GM12878 (cell line): ENCODE results near the gene CELF3. TPM values are rescaled to one million over a fixed set of nuclear protein-coding genes. Genes with fewer than 3 reads are reported as not detected.

Source experiments
- ATAC-seq: fragments of 200-7000 bp; cut with Tn5 transposase; 3 replicates; pipeline ENCODE4 v1.9.1; 2020; ENCODE audit warnings: mild to moderate bottlenecking, moderate library complexity
- BruUV-seq: library from RNA; stranded (reverse); fragments of 400-500 nt; replicated peaks from 2 replicates; lab custom pipeline; 2021; lab: Mats Ljungman, UMichigan
- CTCF ChIA-PET: fragments of 300-600 bp; sonication (Branson Sonifier 250); formaldehyde crosslinking; extraction: SDS; loops from one replicate; lab custom pipeline; 2021; ENCODE audit warnings: inconsistent platforms; lab: Yijun Ruan, JAX
- POLR2A ChIA-PET: fragments of 350-600 bp; formaldehyde crosslinking; extraction: SDS; loops from one replicate; lab custom pipeline; 2021; ENCODE audit warnings: inconsistent platforms; lab: Charles Lee
- RAD21 ChIA-PET: fragments of 300-600 bp; sonication (Branson Sonifier 250); formaldehyde crosslinking; loops from one replicate; lab custom pipeline; 2023; ENCODE audit warnings: antibody characterized with exemption; ENCODE audit not compliant: unreplicated experiment; lab: Charles Lee
- SMC1A ChIA-PET: fragments of 300-600 bp; sonication (Branson Sonifier 250); formaldehyde crosslinking; loops from one replicate; lab custom pipeline; 2023; ENCODE audit not compliant: unreplicated experiment, uncharacterized antibody; lab: Charles Lee
- DNase-seq: peaks from one replicate; pipeline ENCODE4 v3.0.0-alpha.2; 2011; ENCODE audit warnings: low read depth, low spot score
- FAIRE-seq: peaks from 3 replicates; lab custom pipeline; 2011; peaks lifted over from hg19 to GRCh38; lab: Jason Lieb, UNC
- H2AFZ ChIP-seq: 2 replicates; pipeline ENCODE4 v1.6.0; 2011; ENCODE audit warnings: low read depth, low read length, control low read depth; ENCODE audit not compliant: control insufficient read depth
- H3K27ac ChIP-seq: 2 replicates; pipeline ENCODE4 v1.5.1; 2011; ENCODE audit warnings: control low read depth; ENCODE audit not compliant: control insufficient read depth, insufficient read depth
- H3K27me3 ChIP-seq, 2 experiments: replicated peaks in 1 of 2; 2 replicates each; pipeline versions ENCODE4 v1.6.0 to v1.6.1; 2011; ENCODE audit warnings: low read length in 1 of 2; ENCODE audit not compliant: control insufficient read depth in 2 of 2, insufficient read depth in 2 of 2
- H3K36me3 ChIP-seq, 2 experiments: 2 replicates each; pipeline ENCODE4 v1.5.1; 2011; ENCODE audit warnings: low read length in 1 of 2; ENCODE audit not compliant: control insufficient read depth in 2 of 2, insufficient read depth in 2 of 2
- H3K4me1 ChIP-seq: 2 replicates; pipeline ENCODE4 v1.6.1; 2011; ENCODE audit warnings: mild to moderate bottlenecking, low read length, moderate library complexity, mixed read lengths; ENCODE audit not compliant: control insufficient read depth, insufficient read depth
- H3K4me2 ChIP-seq: 2 replicates; pipeline ENCODE4 v1.6.0; 2011; ENCODE audit warnings: control low read depth; ENCODE audit not compliant: control insufficient read depth, insufficient read depth
- H3K4me3 ChIP-seq: fragments of 200-600 bp; sonication (generic); 2 replicates; pipeline ENCODE4 v1.5.1; 2016
- H3K79me2 ChIP-seq: 2 replicates; pipeline ENCODE4 v1.6.0; 2011; ENCODE audit warnings: low read length; ENCODE audit not compliant: control insufficient read depth, insufficient read depth
- H3K9ac ChIP-seq: 2 replicates; pipeline ENCODE4 v1.8.0; 2011; ENCODE audit warnings: low read length, control low read depth, mixed read lengths; ENCODE audit not compliant: control insufficient read depth, insufficient read depth
- H3K9me3 ChIP-seq: replicated peaks from 3 replicates; pipeline ENCODE4 v1.5.1; 2011; ENCODE audit warnings: mild to moderate bottlenecking, low read length; ENCODE audit not compliant: control insufficient read depth, insufficient read depth
- H4K20me1 ChIP-seq: 2 replicates; pipeline ENCODE4 v1.6.0; 2011; ENCODE audit not compliant: control insufficient read depth, insufficient read depth
- BCL3 ChIP-seq: IDR thresholded peaks from 2 replicates; pipeline ENCODE4 v1.6.1; 2011; ENCODE audit warnings: borderline replicate concordance, low read depth, mild to moderate bottlenecking, moderate library complexity, low read length; ENCODE audit not compliant: insufficient read depth, poor library complexity, severe bottlenecking
- PAX5 ChIP-seq: IDR thresholded peaks from 2 replicates; pipeline ENCODE4 v1.6.1; 2011; ENCODE audit warnings: low read depth, low read length, borderline replicate concordance
- PRDM15 ChIP-seq: fragments of 450-650 bp; formaldehyde crosslinking; IDR thresholded peaks from 2 replicates; pipeline ENCODE4 v1.4.0; 2020; ENCODE audit warnings: mild to moderate bottlenecking, moderate library complexity
- SMAD5 ChIP-seq: IDR thresholded peaks from 2 replicates; pipeline ENCODE4 v1.6.1; 2016; ENCODE audit warnings: antibody characterized with exemption, low read depth
- SP1 ChIP-seq: IDR thresholded peaks from one replicate; pipeline ENCODE4 v1.6.1; 2011; ENCODE audit warnings: low read depth, low read length
- ZBTB11 ChIP-seq: fragments of 450-650 bp; formaldehyde crosslinking; IDR thresholded peaks from 2 replicates; pipeline ENCODE4 v1.5.0; 2022; ENCODE audit warnings: mild to moderate bottlenecking, missing genetic modification characterization
- ZNF217 ChIP-seq: fragments of 450-650 bp; IDR thresholded peaks from 2 replicates; pipeline ENCODE4 v1.6.1; 2017; ENCODE audit warnings: antibody characterized with exemption, mild to moderate bottlenecking
- WGBS: methylation state at CpG from one replicate; pipeline ENCODE4 v1.1.6; 2016; ENCODE audit warnings: low lambda C conversion rate; ENCODE audit not compliant: insufficient replicate concordance, insufficient coverage; ENCODE audit errors: missing lambda C conversion rate; 5-methylcytosine and 5-hydroxymethylcytosine counted together
- in situ Hi-C: fragments of 300-500 bp; cut with MboI; formaldehyde crosslinking; loops from 9 replicates; pipeline ENCODE4 v1.14.3; 2018; ENCODE audit warnings: mixed read lengths
- intact Hi-C: fragments of 100-400 bp; cut with micrococcal nuclease; formaldehyde crosslinking; loops from one replicate; pipeline ENCODE4 v1.14.2; 2022; ENCODE audit not compliant: unreplicated experiment
- polyA plus RNA-seq, 11 experiments: library from polyadenylated mRNA; depleted of rRNA in 4 of 11; unstranded in 6 of 11; stranded (reverse) in 5 of 11; fragments of >200 nt; fragmentation: Nextera tagmentation in 4 of 11; fragmentation: Illumina TruSeq in 1 of 11; extraction: Ambion mirVana in 4 of 11; extraction: Trizol in 1 of 11; gene quantifications; 1 replicate in 1 of 11; 2 replicates in 10 of 11; pipeline versions ENCODE4 v1.2.1 to v1.2.3, GENCODE V29; 2011 to 2016; ENCODE audit warnings: inconsistent platforms in 2 of 11, missing spikeins in 2 of 11, low read depth in 1 of 11
- total RNA-seq, 4 experiments: library from RNA; depleted of rRNA in 3 of 4; stranded (reverse); fragments of >200 nt in 3 of 4; fragmentation: Illumina TruSeq in 1 of 4; extraction: Trizol in 1 of 4; gene quantifications; 2 replicates each; pipeline versions ENCODE4 v1.2.1 to v1.2.3, GENCODE V29; 2013 to 2021
- TF ChIP-seq, protein P1 (sequence below): fragments of 150-350 bp; IDR thresholded peaks from 2 replicates; pipeline ENCODE4 v1.6.1; 2016; ENCODE audit warnings: low read depth, low read length

The CELF3 gene
- total and polyA plus RNA-seq, 10 of the 15 experiments (the other 5 are each of a cell fraction or from before 2014, with no cell fraction given) = 0.09 TPM; not detected in 9

GRCh38 chr1:151692226-151692625 lies 24.4 kb downstream of the CELF3 start:
- ATAC-seq (no peak), FAIRE-seq (no peak), DNase-seq (no peak)
- Histone ChIP-seq H3K79me2 (no peaks in the 10 kb centered on the region), H3K27ac (no peak overlapping the region), H3K36me3 (peaks cover 2 to 6% of the 10 kb centered on the region in 2 experiments; a peak in 2 of 4 replicates), H3K9me3 (no peaks in the 10 kb centered on the region), H3K27me3 (no peaks in the 10 kb centered on the region), H3K4me1 (no peaks in the 10 kb centered on the region), H4K20me1 (no peaks in the 10 kb centered on the region), H2AFZ (no peak overlapping the region), H3K4me2 (no peak overlapping the region), H3K4me3 (no peak overlapping the region), H3K9ac (no peak overlapping the region)
- in situ Hi-C loops = no loop called here
- CTCF ChIA-PET = no interaction called here
- no TSS peak for BruUV-seq
- SMC1A ChIA-PET = interaction anchor here (1.0 to 1.5 kb wide), 4 partner anchors 24 to 145 kb away, joined by 3 to 6 read pairs (median 3); no protein-coding TSS in a partner anchor
- POLR2A ChIA-PET = no interaction called here
- intact Hi-C loops = loop anchor here (2.0 to 5.0 kb wide), 2 partner anchors 43 to 145 kb away; partner anchors contain the start of gene C2CD4D
- 96% methylated on average over 3 of the region's 3 CpGs for WGBS
- RAD21 ChIA-PET = interaction anchor here (0.7 to 1.8 kb wide), 2 partner anchors 71 to 223 kb away, joined by 3 to 5 read pairs; partner anchors contain the start of gene MRPL9
- no peak for TF ChIP-seq PAX5
- TF ChIP-seq, protein P1, sequence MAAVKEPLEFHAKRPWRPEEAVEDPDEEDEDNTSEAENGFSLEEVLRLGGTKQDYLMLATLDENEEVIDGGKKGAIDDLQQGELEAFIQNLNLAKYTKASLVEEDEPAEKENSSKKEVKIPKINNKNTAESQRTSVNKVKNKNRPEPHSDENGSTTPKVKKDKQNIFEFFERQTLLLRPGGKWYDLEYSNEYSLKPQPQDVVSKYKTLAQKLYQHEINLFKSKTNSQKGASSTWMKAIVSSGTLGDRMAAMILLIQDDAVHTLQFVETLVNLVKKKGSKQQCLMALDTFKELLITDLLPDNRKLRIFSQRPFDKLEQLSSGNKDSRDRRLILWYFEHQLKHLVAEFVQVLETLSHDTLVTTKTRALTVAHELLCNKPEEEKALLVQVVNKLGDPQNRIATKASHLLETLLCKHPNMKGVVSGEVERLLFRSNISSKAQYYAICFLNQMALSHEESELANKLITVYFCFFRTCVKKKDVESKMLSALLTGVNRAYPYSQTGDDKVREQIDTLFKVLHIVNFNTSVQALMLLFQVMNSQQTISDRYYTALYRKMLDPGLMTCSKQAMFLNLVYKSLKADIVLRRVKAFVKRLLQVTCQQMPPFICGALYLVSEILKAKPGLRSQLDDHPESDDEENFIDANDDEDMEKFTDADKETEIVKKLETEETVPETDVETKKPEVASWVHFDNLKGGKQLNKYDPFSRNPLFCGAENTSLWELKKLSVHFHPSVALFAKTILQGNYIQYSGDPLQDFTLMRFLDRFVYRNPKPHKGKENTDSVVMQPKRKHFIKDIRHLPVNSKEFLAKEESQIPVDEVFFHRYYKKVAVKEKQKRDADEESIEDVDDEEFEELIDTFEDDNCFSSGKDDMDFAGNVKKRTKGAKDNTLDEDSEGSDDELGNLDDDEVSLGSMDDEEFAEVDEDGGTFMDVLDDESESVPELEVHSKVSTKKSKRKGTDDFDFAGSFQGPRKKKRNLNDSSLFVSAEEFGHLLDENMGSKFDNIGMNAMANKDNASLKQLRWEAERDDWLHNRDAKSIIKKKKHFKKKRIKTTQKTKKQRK = no peak
- no peak for TF ChIP-seq ZBTB11
- no peak for TF ChIP-seq ZNF217
- TF ChIP-seq BCL3 = no peak
- TF ChIP-seq SP1 = no peak
- no peak for TF ChIP-seq SMAD5
- TF ChIP-seq PRDM15 = no peak
